ENCODE results near the gene LRPAP1.
"Not testable (repeated sequence)": the region's sequence is repeated elsewhere in the genome, so short reads cannot be mapped to it uniquely, and the experiment has no call there.

Gene LRPAP1

GRCh38 chr4:3531879-3532750, at the start of gene LRPAP1:
Gene LRPAP1 (minus strand): TSS chr4:3532422. CDS start chr4:3532412, 10 bp downstream.
- peak; percentile 91 for DNase-seq

GRCh38 chr4:3581334-3582090, 49.3 kb upstream of the LRPAP1 start:
- DNase-seq = not testable (repeated sequence)

- DNase-seq = not testable (repeated sequence)
These were observed 48.6 kb upstream of the LRPAP1 start for GRCh38 chr4:3580859-3581258.

GRCh38 chr4:3578527-3579144, 46.4 kb upstream of the LRPAP1 start:
- DNase-seq = not testable (repeated sequence)

GRCh38 chr4:3578052-3578451, 45.8 kb upstream of the LRPAP1 start:
- not testable (repeated sequence) for DNase-seq

- not testable (repeated sequence) for DNase-seq
These were observed 45.1 kb upstream of the LRPAP1 start for GRCh38 chr4:3577208-3577892.

- DNase-seq = not testable (repeated sequence)
These were observed 44.4 kb upstream of the LRPAP1 start for GRCh38 chr4:3576533-3577207.

GRCh38 chr4:3575426-3576369, 43.5 kb upstream of the LRPAP1 start:
- not testable (repeated sequence) for DNase-seq

GRCh38 chr4:3574865-3575264, 42.6 kb upstream of the LRPAP1 start:
- not testable (repeated sequence) for DNase-seq

- not testable (repeated sequence) for DNase-seq
These were observed 42.1 kb upstream of the LRPAP1 start for GRCh38 chr4:3574346-3574745.

- DNase-seq = no peak
These were observed 40.9 kb upstream of the LRPAP1 start for GRCh38 chr4:3573131-3573530.

- no peak for DNase-seq
These were observed 40.1 kb upstream of the LRPAP1 start for GRCh38 chr4:3572363-3572762.

- no peak for DNase-seq
These were observed 39.7 kb upstream of the LRPAP1 start for GRCh38 chr4:3571921-3572320.

- not testable (repeated sequence) for DNase-seq
These were observed 38.7 kb upstream of the LRPAP1 start for GRCh38 chr4:3570923-3571322.

- not testable (repeated sequence) for DNase-seq
These were observed 37.4 kb upstream of the LRPAP1 start for GRCh38 chr4:3569611-3570010.

- DNase-seq = not testable (repeated sequence)
These were observed 34.5 kb upstream of the LRPAP1 start for GRCh38 chr4:3566701-3567100.

GRCh38 chr4:3566301-3566700, 34.1 kb upstream of the LRPAP1 start:
- not testable (repeated sequence) for DNase-seq

- DNase-seq = not testable (repeated sequence)
These were observed 32.7 kb upstream of the LRPAP1 start for GRCh38 chr4:3564948-3565347.

GRCh38 chr4:3563403-3563802, 31.2 kb upstream of the LRPAP1 start:
- no peak for DNase-seq

GRCh38 chr4:3562127-3562526, 29.9 kb upstream of the LRPAP1 start:
- not testable (repeated sequence) for DNase-seq

GRCh38 chr4:3560465-3560864, 28.2 kb upstream of the LRPAP1 start:
- not testable (repeated sequence) for DNase-seq
